CD4-positive, alpha-beta T cell treated with Interleukin-4 for 4 hours (primary cell): Measurements from ENCODE around the gene MARK3.
"Not testable (repeated sequence)": the region's sequence is repeated elsewhere in the genome, so short reads cannot be mapped to it uniquely, and the experiment has no call there.

Experiments
- DNase-seq: peaks from one replicate; pipeline ENCODE4 v3.0.0-alpha.2; 2020

The MARK3 gene

DNA sequence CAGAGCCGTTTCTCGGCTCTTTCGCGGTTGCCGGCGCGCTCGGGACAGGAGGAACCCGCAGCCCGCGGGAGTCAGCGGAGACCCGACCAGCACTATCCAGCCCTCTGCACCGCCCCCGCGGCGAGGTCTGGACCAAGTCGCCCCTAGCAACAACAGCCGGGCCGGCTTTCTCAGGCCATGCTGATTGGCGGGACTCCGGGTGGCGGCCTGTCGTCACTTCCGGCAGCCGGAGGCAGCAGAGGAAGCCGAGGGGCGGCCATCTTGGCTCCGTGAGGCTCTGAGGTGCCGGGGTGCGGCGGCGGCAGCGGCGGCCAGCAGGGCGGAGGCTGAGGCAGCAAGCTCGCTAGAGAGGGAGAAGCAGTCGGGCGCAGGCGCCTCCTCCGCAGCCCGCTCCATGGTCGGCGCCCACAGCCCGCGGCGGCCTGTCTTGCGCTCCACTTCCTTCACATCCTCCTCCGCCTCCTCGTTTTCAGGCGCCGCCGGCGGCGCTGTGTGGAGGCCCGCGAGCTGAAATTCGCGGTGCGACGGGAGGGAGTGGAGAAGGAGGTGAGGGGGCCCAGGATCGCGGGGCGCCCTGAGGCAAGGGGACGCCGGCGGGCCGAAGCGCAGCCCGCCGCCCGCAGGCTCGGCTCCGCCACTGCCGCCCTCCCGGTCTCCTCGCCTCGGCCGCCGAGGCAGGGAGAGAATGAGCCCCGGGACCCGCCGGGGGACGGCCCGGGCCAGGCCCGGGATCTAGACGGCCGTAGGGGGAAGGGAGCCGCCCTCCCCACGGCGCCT, at the start of gene MARK3:
Gene MARK3 (plus strand): TSS at position 264 of the 777 bp plus-strand sequence. CDS start 615 bp downstream, outside the sequence.
- DNase-seq = peak; percentile 95

DNA sequence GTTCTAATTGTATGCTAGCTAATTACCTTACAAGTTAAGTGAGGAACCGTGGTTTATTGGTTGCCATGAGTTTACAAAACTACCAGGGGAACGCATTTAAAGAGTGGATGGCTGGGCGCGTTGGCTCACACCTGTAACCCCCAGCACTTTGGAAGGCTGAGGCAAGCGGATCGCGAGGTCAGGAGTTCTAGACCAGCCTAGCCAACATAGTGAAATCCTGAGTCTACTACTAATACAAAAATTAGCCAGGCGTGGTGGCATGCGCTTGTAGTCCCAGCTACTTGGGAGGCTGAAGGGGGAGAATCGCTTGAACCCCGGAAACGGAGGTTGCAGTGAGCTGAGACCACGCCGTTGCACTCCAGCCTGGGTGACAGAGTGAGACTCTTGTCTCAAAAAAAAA, 49.0 kb upstream of the MARK3 start:
- no peak for DNase-seq

- no peak for DNase-seq
These were observed 47.4 kb upstream of the MARK3 start for GRCh38 chr14:103337794-103338193.

DNA sequence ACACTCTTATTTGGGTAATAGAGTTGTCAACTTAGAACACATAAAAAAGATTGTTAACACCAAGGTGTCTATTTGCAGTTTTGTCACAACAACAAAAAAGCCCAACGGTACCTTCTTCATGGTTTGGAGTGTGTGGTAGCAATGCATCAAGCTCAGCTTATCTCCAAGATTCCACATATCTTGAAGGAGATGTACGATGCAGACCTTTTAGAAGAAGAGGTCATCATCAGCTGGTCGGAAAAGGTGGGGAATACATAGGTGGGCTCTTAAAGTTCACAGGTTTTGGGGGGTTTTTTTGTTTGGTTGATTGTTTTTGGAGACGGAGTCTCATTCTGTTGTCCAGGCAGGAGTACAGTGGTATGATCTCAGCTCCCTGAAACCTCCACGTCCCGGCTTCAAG, 45.7 kb upstream of the MARK3 start:
- no peak for DNase-seq

DNA sequence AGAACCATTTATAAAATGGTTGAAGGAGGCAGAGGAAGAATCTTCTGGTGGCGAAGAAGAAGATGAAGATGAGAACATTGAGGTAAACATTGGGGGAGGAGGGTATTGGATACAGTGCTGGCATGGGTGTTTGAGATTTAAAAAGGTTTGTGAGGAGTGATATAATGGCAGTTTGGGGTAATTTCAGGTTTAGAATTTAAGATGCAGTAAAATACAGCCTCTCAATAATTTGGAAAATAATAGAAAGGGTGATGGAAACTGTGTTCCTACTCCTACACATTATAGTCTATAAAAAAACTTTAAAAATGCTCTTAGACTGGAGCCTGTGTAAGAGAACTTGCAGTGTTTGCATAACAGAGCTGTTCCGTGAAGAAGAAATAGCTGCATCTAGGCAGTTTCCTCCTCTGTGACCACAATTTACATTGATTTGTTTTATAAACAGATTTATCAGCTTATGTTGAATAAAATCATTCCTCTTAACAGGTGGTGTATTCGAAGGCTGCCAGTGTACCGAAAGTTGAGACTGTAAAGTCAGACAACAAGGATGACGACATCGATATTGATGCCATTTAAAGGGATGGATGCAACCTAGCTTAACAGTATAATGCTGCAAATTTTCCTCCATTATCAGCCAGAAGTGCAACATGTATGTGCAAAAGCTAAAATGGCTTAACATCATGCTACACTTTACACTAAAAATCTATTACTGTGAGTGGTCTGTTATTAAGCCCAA, 44.6 kb upstream of the MARK3 start:
- no peak for DNase-seq

DNA sequence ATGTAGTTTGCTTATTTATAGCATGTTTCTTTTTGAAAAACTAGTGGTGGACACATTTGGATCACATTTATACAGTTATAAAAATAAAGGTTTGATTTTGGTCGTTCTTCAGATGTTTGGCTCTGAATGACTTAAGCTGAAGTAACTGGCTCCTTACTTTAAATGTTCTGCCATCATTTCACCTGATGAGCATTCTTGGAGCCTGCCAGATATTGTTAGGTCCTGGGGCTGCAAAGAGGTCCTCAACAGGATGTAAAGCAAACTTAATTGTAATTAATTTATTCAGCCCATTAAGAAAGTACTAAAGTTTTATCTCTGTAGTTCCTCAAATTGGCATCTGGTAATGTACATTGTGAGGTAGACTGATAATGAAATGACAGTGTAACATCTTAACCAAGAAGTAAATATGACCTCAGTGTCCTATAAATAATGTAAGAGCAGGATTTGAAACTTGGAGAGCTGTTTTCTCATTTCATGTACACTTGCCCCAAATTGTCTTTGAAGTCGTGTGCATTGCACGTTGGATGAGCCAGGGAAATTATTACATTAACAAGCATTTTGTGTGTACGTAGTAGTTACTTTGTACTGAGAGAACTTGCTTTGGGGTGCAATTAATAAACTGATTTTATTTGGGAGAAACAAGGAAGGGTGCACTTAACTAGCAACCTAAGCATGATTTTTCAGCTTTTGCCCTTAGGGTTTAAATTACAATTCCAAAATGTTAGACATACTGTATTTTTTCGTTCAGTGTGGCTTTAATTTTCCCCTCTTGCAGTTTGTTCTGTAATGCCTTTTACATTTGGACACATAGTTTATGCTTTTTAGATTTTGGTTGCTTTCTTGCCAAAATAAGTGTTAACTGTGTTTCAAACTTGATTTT, 43.7 kb upstream of the MARK3 start:
- no peak for DNase-seq

GRCh38 chr14:103343164-103343879, 41.9 kb upstream of the MARK3 start:
- no peak for DNase-seq

GRCh38 chr14:103343905-103344797, 41.1 kb upstream of the MARK3 start:
- no peak for DNase-seq

DNA sequence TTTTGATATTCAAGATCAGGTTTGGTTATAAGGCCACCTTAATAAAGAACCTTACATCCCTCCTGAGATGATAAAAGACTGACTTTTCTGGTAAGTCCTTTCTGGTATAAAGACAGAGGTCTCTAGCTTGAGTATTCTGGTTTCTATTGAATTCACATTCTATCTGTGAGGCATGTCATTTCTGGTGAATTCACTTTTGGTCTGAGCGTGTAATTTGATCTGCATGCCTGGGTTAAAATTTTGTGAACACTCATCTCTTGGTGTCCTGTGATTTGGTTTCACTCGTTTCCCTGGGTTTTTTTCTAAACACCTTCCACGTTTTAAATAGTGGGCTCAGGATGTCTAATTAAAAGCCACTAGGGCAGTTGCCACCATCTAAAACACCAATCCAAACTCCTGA, 38.9 kb upstream of the MARK3 start:
- DNase-seq = no peak

DNA sequence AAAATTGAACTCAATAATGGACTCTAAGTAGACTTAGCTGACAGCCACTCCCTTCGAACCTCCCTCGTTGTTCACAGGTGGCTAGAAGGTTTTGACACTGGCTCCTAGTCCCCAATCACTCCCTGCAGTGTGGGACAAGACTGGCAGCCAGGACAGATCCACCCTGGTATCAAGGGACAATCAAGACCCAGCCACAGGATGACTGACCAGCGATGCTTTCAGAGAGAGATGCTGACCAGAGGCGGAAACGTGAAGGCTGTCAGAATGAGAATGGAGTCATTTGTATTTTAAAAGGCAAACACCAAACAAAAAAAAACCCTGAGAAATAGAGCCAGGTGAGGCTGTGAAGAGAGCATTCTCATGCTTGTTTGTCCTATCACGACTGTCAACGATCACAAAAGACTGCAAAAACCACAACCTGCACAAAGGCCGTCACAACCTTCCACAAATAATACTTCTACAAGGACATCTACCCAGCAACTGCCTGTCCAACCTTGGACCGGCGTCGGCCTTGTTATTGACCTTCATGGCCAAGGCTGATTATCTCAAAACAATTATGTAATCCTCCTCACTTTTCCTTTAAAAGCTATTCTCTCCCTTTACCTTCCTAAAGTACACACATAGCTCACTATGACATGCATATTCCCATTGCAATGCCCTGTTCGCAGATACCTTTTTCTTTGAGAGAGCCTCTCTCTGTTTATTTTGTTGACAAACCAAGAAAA, 38.0 kb upstream of the MARK3 start:
- DNase-seq = no peak

DNA sequence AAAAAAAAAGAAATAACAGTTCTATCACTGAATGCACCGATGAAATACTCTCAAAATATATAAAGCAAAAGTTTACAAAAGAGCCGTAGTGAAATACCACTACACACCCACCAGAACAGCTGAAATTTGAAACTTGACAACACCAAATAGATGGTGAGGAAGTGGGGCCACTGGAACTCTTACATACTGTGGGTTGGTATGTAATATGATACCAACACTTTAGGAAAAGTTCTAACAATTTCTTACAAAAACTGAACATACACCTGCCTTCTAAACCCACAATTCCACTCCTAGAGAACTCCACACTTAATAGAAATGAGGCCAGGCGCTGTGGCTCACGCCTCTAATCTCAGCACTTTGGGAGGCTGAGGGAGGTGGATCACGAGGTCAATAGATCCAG, 37.1 kb upstream of the MARK3 start:
- no peak for DNase-seq

GRCh38 chr14:103349982-103350381, 35.2 kb upstream of the MARK3 start:
- no peak for DNase-seq

GRCh38 chr14:103353362-103353761, 31.9 kb upstream of the MARK3 start:
- DNase-seq = no peak

GRCh38 chr14:103354141-103354540, 31.1 kb upstream of the MARK3 start:
- no peak for DNase-seq

GRCh38 chr14:103356024-103356682, 29.1 kb upstream of the MARK3 start:
- no peak for DNase-seq

DNA sequence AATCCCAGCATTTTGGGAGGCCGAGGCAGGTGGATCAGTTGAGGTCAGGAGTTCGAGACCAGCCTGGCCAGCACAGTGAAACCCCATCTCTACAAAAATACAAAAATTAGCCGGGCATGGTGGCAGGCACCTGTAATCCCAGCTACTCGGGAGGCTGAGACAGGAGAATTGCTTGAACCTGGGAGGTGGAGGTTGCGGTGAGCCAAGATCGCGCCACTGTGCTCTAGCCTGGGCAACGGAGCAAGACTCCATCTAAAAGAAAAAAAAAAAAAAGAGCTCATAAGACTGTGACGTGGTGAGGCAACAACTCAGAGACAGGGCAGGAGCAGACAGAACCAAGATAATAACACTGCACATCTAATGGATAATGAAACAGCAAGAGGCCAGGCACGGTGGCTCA, 27.7 kb upstream of the MARK3 start:
- DNase-seq = not testable (repeated sequence)

DNA sequence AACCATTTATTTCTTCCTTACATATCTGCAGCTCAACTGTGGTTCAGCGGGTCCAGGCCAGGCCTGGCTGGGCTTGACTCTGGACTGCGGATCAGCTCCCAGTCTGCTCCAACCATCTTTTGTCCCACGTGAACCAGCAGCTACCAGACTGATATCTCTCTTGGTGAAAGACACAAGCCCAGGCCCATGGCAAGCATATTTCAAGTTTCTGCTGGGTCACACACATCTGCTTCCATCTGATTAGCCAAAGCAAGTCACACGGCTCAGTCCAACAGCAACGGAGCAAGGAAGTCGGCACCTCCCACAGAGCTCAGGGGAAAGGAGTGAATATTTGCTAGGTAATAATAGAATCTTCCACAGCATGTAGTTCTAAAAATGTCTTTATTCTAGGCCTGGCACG, 24.7 kb upstream of the MARK3 start:
- no peak for DNase-seq

DNA sequence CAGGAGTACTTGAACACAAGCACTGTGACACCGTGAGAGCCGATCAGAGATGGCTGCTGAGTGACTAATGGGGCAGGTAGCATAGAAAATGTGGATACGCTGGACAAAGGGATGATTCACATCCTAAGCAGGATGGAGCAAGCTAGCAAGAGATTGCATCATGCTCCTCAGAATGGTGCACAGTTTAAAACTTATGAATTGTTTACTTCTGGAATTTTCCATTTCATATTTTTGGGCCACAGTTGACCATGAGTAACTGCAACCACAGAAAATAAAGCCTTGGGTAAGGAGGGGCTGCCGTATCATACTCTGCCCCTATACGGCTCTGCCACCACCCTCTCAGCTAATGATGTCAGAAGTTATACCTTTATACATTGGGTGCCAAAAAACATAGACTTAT, 23.3 kb upstream of the MARK3 start:
- no peak for DNase-seq

DNA sequence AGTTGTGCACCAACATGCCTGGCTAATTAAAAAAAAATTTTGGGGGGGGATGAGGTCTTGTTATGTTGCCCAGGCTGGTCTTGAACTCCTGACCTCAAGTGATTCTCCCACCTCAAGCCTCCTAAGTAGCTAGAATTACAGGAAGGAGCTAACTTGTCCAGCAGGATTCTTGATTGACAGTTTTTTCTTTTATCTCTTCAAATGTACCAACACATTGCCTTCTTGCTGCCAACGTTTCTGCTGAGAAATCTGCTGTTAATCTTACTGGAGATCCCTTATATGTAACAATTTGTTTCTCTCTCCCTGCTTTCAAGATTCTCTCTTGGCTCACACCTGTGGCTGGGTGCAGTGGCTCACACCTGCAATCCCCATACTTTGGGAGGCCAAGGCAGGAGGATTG, 22.4 kb upstream of the MARK3 start:
- DNase-seq = no peak

- no peak for DNase-seq
These were observed 18.5 kb upstream of the MARK3 start for GRCh38 chr14:103366741-103367140.
